Adrenal gland (tissue), 12 donors: ENCODE data around the gene KHDC1L. TPM values are rescaled to one million over a fixed set of nuclear protein-coding genes. Genes with fewer than 3 reads are reported as not detected.
"Not testable (repeated sequence)": the region's sequence is repeated elsewhere in the genome, so short reads cannot be mapped to it uniquely, and the experiment has no call there.

Experiments
- DNase-seq, 7 donors: peaks; one replicate each; pipeline ENCODE4 v3.0.0-alpha.2; 2019 to 2020
- H3K27ac ChIP-seq, 5 donors: fragments of 200-600 bp; sonication (generic) in 4 of 5; 1 replicate in 3 of 5; 2 replicates in 2 of 5; pipeline versions ENCODE4 v1.5.1 to v1.8.0; 2016 to 2020; ENCODE audit warnings: mild to moderate bottlenecking in 1 of 5
- H3K27me3 ChIP-seq: fragments of 200-600 bp; 2 replicates; pipeline ENCODE4 v1.8.0; 2021
- H3K36me3 ChIP-seq, 2 donors: fragments of 200-600 bp; replicated peaks in 1 of 2; 1 replicate in 1 of 2; 2 replicates in 1 of 2; pipeline versions ENCODE4 v1.5.1 to v1.8.0; 2018 to 2022
- H3K4me1 ChIP-seq, 2 donors: fragments of 200-600 bp; replicated peaks in 1 of 2; 1 replicate in 1 of 2; 2 replicates in 1 of 2; pipeline versions ENCODE4 v1.5.1 to v1.8.0; 2018 to 2021
- H3K4me3 ChIP-seq, 4 donors: fragments of 200-600 bp; sonication (generic) in 3 of 4; one replicate each; pipeline ENCODE4 v1.5.1; 2016 to 2018
- H3K9me3 ChIP-seq, 3 donors: fragments of 200-600 bp; sonication (generic) in 1 of 3; replicated peaks in 1 of 3; 1 replicate in 2 of 3; 2 replicates in 1 of 3; pipeline versions ENCODE4 v1.5.1 to v1.8.0; 2016 to 2021
- POLR2A ChIP-seq, 2 donors: fragments of 450-650 bp; IDR thresholded peaks; one replicate each; pipeline ENCODE4 v1.6.1; 2017; ENCODE audit warnings: antibody characterized with exemption in 2 of 2, mild to moderate bottlenecking in 2 of 2, moderate library complexity in 1 of 2
- WGBS, 4 donors: extraction: QIAGEN DNeasy Blood & Tissue Kit in 2 of 4; methylation state at CpG; one replicate each; pipeline versions ENCODE4 v1.1.5 to v1.1.7; 2013 to 2017; 5-methylcytosine and 5-hydroxymethylcytosine counted together
- intact Hi-C, 2 donors: fragments of 100-400 bp; cut with DNase I; formaldehyde crosslinking; loops; one replicate each; pipeline versions ENCODE4 v1.14.1 to v1.15.0; 2022 to 2023
- polyA plus RNA-seq, 3 donors: library from polyadenylated mRNA; stranded (reverse); fragments of 200-250 nt in 2 of 3; fragments of 350-450 nt in 1 of 3; fragmentation: Illumina TruSeq in 1 of 3; extraction: RNeasy Lipid Tissue Mini Kit (QIAGEN cat#74804) in 1 of 3; gene quantifications; one replicate each; pipeline ENCODE4 v1.2.3, GENCODE V29; 2013 to 2014
- total RNA-seq, 9 donors: library from RNA; depleted of rRNA in 4 of 9; stranded (reverse); fragments of >200 nt in 4 of 9; fragments of 120-200 nt in 1 of 9; fragmentation: NEBNext Ultra II Directional in 1 of 9; extraction: Animal tissue kit (Norgen Biotek cat#: 25700) in 1 of 9; gene quantifications; one replicate each; pipeline versions ENCODE4 v1.1.0 to v1.2.4, GENCODE V29; 2013 to 2023
- TF ChIP-seq, protein P1 (sequence below), 6 experiments: fragments of 450-650 bp in 4 of 6; fragments of 200-600 bp in 2 of 6; sonication (generic) in 1 of 6; IDR thresholded peaks; 1 replicate in 5 of 6; 2 replicates in 1 of 6; pipeline versions ENCODE4 v1.5.1 to v1.8.0; 2016 to 2021; ENCODE audit warnings: antibody characterized with exemption in 6 of 6, mild to moderate bottlenecking in 2 of 6, moderate library complexity in 1 of 6
- donor health status: healthy with polysubstance abuse.
- donor health status: Bipolar disorder and iron deficiency.
- donor health status: DM: yes; HTN: yes; CAD: no.
- donor health status: DM: no; HTN: no; CAD: no.
- donor health status: DM: no; HTN: no; CAD: no.
- donor health status: DM: yes; HTN: yes; CAD: no.

KHDC1L gene
- total and polyA plus RNA-seq, 12 donors, result not detected

DNA sequence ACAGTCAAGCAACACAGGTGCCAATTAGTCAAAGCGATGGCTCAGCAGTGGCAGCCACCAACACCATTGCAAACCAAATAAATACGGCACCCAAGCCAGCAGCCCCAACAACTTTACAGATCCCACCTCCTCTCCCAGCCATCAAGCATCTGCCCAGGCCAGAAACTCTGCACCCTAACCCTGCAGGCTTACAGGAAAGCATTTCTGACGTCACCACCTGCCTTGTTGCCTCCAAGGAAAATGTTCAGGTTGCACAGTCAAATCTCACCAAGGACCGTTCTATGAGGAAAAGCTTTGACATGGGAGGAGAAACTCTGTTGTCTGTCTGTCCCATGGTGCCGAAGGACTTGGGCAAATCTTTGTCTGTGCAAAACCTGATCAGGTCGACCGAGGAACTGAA is 30.6 kb downstream of the KHDC1L start:
- WGBS, 4 donors, result 78 to 90% (median 85%) methylated on average over 6 to 7 of the region's 7 CpGs
- H3K27me3 ChIP-seq, result no peaks in the 10 kb centered on the region
- intact Hi-C loops, result no loop called here
- DNase-seq, result no peak
- TF ChIP-seq POLR2A (IDR thresholded peaks at IDR 0.05), result no peak
- TF ChIP-seq, protein P1, sequence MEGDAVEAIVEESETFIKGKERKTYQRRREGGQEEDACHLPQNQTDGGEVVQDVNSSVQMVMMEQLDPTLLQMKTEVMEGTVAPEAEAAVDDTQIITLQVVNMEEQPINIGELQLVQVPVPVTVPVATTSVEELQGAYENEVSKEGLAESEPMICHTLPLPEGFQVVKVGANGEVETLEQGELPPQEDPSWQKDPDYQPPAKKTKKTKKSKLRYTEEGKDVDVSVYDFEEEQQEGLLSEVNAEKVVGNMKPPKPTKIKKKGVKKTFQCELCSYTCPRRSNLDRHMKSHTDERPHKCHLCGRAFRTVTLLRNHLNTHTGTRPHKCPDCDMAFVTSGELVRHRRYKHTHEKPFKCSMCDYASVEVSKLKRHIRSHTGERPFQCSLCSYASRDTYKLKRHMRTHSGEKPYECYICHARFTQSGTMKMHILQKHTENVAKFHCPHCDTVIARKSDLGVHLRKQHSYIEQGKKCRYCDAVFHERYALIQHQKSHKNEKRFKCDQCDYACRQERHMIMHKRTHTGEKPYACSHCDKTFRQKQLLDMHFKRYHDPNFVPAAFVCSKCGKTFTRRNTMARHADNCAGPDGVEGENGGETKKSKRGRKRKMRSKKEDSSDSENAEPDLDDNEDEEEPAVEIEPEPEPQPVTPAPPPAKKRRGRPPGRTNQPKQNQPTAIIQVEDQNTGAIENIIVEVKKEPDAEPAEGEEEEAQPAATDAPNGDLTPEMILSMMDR (IDR thresholded peaks at IDR 0.05), result no peak
- no peak overlapping the region for H3K4me3 ChIP-seq
- no peaks in the 10 kb centered on the region for H3K4me1 ChIP-seq
- H3K9me3 ChIP-seq, result no peaks in the 10 kb centered on the region
- no peaks in the 10 kb centered on the region for H3K36me3 ChIP-seq
- no peak overlapping the region for H3K27ac ChIP-seq

GRCh38 chr6:73193302-73193701 is 32.0 kb downstream of the KHDC1L start:
- H3K27me3 ChIP-seq, H3K4me3 ChIP-seq, H3K36me3 ChIP-seq, H3K9me3 ChIP-seq, H3K27ac ChIP-seq, intact Hi-C loops, H3K4me1 ChIP-seq, DNase-seq: not testable (repeated sequence)
- WGBS, 4 donors, result 78 to 90% (median 84%) methylated on average over 4 of the region's 4 CpGs

GRCh38 chr6:73182021-73182607 is 43.2 kb downstream of the KHDC1L start:
- H3K27ac ChIP-seq, result no peak overlapping the region
- no peaks in the 10 kb centered on the region for H3K36me3 ChIP-seq
- 52 to 88% (median 72%) methylated on average over 2 of the region's 2 CpGs for WGBS, 4 donors
- TF ChIP-seq, protein P1 (IDR thresholded peaks at IDR 0.05), result no peak
- TF ChIP-seq POLR2A (IDR thresholded peaks at IDR 0.05), result no peak
- DNase-seq, result no peak
- no peaks in the 10 kb centered on the region for H3K27me3 ChIP-seq
- H3K4me1 ChIP-seq, result no peaks in the 10 kb centered on the region
- H3K9me3 ChIP-seq, result no peaks in the 10 kb centered on the region
- intact Hi-C loops, result no loop called here
- no peak overlapping the region for H3K4me3 ChIP-seq

DNA sequence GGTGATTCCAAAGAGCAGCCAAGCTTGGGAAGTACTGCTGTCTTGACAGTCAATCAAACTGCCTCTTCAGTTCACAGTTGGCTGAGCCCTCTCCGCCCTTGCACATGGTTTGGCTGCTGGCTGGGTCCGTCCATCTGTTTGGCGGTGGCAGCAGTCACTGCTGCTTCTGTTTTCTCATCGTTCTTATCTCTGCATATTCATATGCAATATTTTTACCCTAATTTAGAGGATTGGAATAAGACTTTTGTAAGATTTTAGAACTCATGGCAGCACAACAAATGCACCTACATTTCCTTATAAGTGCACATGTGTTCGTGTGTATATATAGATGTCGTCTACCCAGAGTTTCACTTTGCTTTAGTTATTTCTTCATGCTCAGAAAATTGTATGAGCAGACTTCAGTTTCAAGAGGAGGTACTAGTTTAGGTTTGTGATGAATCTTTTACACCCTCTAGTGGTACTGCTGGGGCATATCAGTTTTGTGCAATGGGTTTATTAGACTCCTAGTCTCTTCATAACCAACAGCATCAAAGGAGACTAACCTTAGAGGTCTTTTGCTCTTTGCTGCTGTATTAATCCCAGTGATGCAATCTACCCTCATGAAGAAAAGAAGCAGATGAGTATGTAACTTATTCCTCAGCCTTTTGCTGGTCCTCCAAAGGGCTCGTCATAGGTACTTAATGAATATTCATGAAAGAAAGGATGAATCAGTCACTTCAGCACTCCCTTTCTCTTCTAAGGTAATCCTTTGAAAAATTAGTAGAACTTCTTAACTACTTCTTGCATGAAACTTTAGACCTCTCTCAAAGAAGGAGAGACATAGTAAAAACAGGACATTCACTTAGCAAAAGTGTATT is 44.3 kb downstream of the KHDC1L start:
- no peaks in the 10 kb centered on the region for H3K9me3 ChIP-seq
- intact Hi-C loops, result no loop called here
- H3K4me1 ChIP-seq, result no peaks in the 10 kb centered on the region
- TF ChIP-seq, protein P1 (IDR thresholded peaks at IDR 0.05), result peak; percentile 67 to 78 (median 74)
- TF ChIP-seq POLR2A (IDR thresholded peaks at IDR 0.05), result no peak
- H3K4me3 ChIP-seq, result peak overlapping the region in 1 of 4 donors; percentile 26
- H3K27me3 ChIP-seq, result no peaks in the 10 kb centered on the region
- no peak overlapping the region for H3K27ac ChIP-seq
- H3K36me3 ChIP-seq, result no peaks in the 10 kb centered on the region
- WGBS, 4 donors, result 9 to 13% (median 10%) methylated on average over 7 of the region's 7 CpGs
- peak in 4 of 7 donors; percentile 20 to 57 (median 25) for DNase-seq
